GM21825 (cell line): ENCODE results near the gene BTG2.

Source experiments
- ATAC-seq: cut with Tn5 transposase; IDR thresholded peaks from one replicate; pipeline ENCODE4 v1.9.1; 2021; ENCODE audit warnings: mild to moderate bottlenecking, moderate library complexity; ENCODE audit not compliant: unreplicated experiment

BTG2 gene

DNA sequence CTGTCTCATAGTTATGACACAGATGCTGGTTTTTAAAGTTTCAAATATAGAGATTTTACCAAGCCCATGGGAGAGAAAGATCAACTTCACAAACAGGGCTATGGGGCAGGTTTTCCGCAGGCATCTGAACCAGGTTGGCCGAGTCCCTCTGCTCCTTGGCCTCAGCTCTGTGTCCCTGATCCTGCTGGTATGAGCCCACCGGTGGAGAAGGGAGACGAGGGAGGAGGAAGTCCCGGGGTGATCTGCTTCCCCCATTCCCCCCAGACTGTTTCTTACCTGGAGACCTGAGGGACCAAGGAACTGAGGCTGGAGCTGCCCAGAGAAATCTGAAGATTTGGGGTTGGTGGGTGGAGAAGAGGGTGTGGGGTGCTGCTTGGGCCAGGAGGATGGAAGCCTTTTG is 28.9 kb upstream of the BTG2 start:
- no peak for ATAC-seq

- no peak for ATAC-seq
These were observed 28.3 kb upstream of the BTG2 start for GRCh38 chr1:203276916-203277545.

- no peak for ATAC-seq
These were observed 27.0 kb upstream of the BTG2 start for GRCh38 chr1:203278082-203278884.

- ATAC-seq, result no peak
These were observed 26.4 kb upstream of the BTG2 start for GRCh38 chr1:203278885-203279406.

DNA sequence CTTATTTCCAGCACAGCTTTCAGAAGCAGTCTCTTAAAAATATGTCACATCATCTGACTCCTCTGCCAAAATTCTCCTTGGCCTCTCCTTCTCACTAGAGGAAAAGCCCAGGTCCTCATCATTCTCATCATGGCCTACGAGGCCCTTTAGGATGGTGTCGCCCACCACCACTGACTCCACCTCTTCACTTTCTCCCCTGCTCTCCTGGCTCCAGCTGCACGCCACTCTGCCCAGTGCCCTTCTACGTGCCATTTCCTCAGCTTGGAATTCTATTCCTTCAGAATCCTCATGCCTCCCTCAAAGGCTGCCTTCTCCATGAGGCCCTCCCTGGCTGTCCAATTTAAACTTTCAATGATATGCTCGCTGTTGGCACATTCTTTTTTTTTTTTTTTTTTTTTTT is 25.3 kb upstream of the BTG2 start:
- no peak for ATAC-seq

DNA sequence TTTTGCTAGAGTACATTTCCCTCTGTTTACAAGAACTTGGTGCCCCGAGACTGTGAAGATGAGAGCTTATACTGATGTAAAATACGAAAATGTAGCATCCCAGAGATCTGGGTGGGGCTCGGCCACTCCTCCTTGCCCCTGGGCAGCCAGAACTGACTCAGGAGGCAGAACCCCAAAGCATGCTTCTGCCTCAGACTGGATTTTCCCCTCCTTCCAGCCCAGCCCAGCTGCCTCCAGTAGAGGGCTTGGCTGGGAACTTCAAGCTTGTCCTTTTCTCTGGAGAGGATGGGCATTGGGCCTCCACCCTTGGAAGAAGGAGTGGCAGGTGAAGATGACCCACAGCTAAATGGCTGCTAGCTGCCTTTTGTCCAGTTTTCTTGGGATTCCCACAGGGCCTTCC is 24.3 kb upstream of the BTG2 start:
- ATAC-seq, result no peak

- no peak for ATAC-seq
These were observed 23.3 kb upstream of the BTG2 start for GRCh38 chr1:203281851-203282661.

DNA sequence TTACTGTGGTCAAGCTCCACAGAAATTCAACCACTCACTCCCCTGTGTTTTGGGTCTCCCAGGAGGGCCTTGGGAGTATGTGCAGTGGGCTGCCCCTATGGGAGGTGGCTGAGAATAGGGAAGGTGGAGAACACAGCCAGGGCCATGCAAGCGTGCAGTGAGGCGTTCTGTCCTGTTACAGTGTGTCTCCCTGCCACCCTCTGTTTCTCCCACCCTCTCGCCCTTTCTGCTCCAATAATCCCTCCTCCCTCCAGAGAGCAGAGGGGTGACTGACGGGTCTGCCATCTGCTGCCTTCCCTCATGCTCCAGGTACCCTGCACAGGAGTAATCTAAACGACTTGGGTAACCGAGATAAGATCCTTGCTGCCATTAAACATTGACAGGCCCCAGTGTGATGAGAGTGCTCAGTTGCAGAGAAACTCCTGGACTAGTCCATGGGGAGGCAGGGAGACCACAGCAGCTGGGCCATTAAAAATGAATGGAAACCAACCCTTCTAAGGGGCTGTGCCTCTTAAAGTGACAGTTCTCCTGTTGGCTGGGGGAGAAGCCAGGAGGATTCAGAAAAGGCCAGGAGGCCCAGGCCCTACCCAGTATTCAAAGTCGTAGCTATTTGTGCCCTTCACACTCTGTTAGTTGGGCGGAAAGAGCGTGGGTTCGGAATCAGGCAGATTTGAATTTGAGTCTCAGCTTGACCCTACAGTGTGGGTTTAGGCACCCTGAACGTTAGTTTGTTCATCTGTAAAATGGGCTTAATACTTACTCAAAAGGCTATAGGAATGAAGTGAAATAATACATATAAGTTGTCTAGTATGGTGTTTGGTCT is 22.4 kb upstream of the BTG2 start:
- no peak for ATAC-seq

- no peak for ATAC-seq
These were observed 21.7 kb upstream of the BTG2 start for GRCh38 chr1:203283597-203283996.

- no peak for ATAC-seq
These were observed 20.8 kb upstream of the BTG2 start for GRCh38 chr1:203284411-203285123.

GRCh38 chr1:203286161-203286984 is 18.9 kb upstream of the BTG2 start:
- no peak for ATAC-seq

GRCh38 chr1:203287109-203287893 is 18.0 kb upstream of the BTG2 start:
- ATAC-seq, result peak; percentile 40

GRCh38 chr1:203287898-203288297 is 17.4 kb upstream of the BTG2 start:
- ATAC-seq, result no peak

DNA sequence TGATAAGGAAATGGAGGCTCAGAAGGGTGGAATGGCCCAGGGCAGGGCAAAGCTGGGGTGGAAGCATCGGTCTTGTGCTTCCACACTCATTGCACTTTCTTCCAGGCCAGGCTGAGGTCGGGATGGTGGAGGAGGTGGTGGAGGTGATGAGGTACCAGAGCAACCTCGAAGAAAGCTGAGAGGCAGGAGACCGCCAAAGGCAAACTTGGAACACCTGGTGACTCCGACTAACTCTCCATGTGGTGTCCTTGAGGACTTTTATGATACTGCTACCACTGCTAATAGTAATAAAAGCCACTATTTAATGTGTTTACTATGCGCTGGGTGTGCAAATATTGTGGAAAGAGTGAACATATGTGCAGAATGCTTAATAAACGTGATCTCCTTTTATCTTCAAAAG is 16.9 kb upstream of the BTG2 start:
- no peak for ATAC-seq

DNA sequence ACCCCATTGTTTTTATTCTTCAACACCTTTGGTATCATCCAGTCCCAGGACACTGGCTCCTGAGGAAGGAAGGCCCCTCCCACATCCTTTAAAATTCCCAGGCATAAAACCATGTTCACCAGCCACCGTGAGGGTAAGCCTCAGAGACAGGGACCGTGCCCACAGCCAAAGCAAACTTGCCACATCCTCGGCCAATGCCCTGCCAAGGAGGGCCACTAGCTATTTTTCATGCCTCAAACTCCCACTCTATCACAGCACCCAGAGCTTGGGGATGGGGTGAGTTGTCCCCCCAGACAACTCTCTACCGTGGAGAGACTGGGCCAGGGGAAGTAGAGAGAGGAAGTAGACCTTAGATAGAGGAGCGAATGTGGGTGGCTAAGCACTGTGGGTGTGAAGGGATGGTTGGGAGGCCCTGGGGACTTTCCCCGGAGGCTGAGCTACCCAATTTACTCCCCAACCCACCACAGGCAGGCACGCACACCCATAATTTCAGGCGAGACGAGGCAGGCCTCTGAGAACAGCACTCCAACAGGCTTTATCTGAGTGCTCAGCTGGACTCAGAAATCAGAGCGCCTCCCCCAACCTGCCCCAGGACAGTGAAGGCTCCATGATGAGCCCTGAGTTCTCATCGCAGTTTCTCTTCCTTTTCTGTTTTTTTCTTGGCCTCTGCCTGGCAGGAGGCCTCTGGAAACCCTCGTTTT is 15.9 kb upstream of the BTG2 start:
- peak; percentile 51 for ATAC-seq

GRCh38 chr1:203289982-203290260 is 15.4 kb upstream of the BTG2 start:
- no peak for ATAC-seq

DNA sequence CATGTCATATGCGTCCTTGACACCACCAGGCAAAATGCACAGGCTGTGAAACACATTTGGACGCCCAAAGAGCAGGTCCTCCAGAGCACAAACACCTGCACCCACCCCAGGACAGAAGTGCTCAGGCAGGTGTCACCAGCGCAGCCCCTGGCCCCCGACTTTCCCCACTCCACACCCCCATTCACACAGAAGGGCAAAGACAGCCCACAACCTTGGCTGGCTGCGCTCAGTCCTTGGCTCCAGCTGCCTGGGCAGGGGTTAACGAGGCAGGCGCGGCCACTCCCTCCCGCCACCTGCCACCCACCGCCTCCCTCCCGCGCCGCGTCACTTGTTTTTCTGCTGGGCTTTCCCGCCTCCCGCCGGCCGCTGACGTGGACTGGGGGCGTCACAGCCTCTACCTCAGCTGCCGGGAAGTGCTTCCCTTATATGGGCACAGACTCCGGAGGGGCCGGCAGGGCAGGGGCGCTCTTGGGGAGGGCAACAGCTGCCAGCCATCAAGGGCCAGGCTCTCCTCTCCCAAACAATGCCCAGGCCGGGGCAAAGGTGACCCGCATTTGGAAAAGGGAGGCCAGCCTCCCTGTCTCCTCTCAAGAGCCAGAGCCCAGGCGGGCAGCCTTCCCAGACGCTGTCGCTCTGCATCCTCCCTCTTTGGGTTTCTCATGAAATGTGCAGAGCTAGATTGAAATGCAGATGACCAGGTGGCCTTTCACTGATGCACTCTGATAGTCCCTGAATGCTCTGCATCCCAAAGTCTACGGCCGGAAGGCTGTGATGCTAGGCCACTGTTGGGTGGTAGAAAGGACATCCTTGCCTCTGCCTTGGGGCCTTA is 14.8 kb upstream of the BTG2 start:
- peak; percentile 38 for ATAC-seq
